OCI-LY7 (cell line): Measurements from ENCODE around the gene PLIN5. TPM values are rescaled to one million over a fixed set of nuclear protein-coding genes. Genes with fewer than 3 reads are reported as not detected.

ENCODE experiments used
- BruUV-seq: library from RNA; stranded (reverse); fragments of 400-500 nt; replicated peaks from 2 replicates; lab custom pipeline; 2021; lab: Mats Ljungman, UMichigan
- CTCF ChIA-PET: fragments of 300-600 bp; sonication (Branson Sonifier 250); formaldehyde crosslinking; loops from one replicate; lab custom pipeline; 2022; ENCODE audit warnings: antibody characterized with exemption; ENCODE audit not compliant: unreplicated experiment; lab: Charles Lee
- POLR2A ChIA-PET: fragments of 300-600 bp; sonication (Branson Sonifier 250); formaldehyde crosslinking; loops from one replicate; lab custom pipeline; 2022; ENCODE audit warnings: antibody characterized with exemption; lab: Charles Lee
- DNase-seq: peaks from one replicate; pipeline ENCODE4 v3.0.0-alpha.2; 2015; ENCODE audit warnings: low spot score
- H2AFZ ChIP-seq: fragments of 200-600 bp; sonication (generic), shearing (Covaris generic); 2 replicates; pipeline ENCODE4 v1.6.1; 2014; ENCODE audit warnings: mild to moderate bottlenecking, antibody characterized with exemption, low read length, moderate library complexity
- H3K27ac ChIP-seq: fragments of 200-600 bp; sonication (generic); 2 replicates; pipeline ENCODE4 v1.5.1; 2014; ENCODE audit warnings: mixed run types, low read depth, mild to moderate bottlenecking, moderate library complexity, low read length, inconsistent platforms; ENCODE audit not compliant: poor library complexity, severe bottlenecking
- H3K36me3 ChIP-seq: fragments of 200-600 bp; sonication (generic); 2 replicates; pipeline ENCODE4 v1.6.1; 2014; ENCODE audit warnings: mild to moderate bottlenecking, antibody characterized with exemption, low read length, moderate library complexity, mixed read lengths; ENCODE audit not compliant: insufficient read depth
- H3K4me1 ChIP-seq: fragments of 200-600 bp; sonication (generic); 2 replicates; pipeline ENCODE4 v1.5.1; 2014; ENCODE audit warnings: mild to moderate bottlenecking, low read length; ENCODE audit not compliant: insufficient read depth, poor library complexity, severe bottlenecking
- H3K4me2 ChIP-seq: fragments of 200-600 bp; sonication (generic); 2 replicates; pipeline ENCODE4 v1.6.1; 2014; ENCODE audit warnings: mild to moderate bottlenecking, low read length
- H3K4me3 ChIP-seq: fragments of 200-600 bp; sonication (generic); 2 replicates; pipeline ENCODE4 v1.5.1; 2014; ENCODE audit warnings: mild to moderate bottlenecking, low read depth, low read length; ENCODE audit not compliant: poor library complexity, severe bottlenecking
- H3K79me2 ChIP-seq: fragments of 200-600 bp; sonication (generic); 2 replicates; pipeline ENCODE4 v1.6.1; 2016; ENCODE audit warnings: low read depth, mild to moderate bottlenecking, low read length, moderate library complexity, mixed read lengths; ENCODE audit not compliant: insufficient read depth
- H3K9me2 ChIP-seq: fragments of 200-600 bp; sonication (generic); 2 replicates; pipeline ENCODE4 v1.6.1; 2016; ENCODE audit warnings: mild to moderate bottlenecking, low read length, mixed read lengths; ENCODE audit not compliant: insufficient read depth
- H3K9me3 ChIP-seq: fragments of 200-600 bp; sonication (generic); 2 replicates; pipeline ENCODE4 v1.6.1; 2014; ENCODE audit warnings: mild to moderate bottlenecking, mixed run types, low read length, mixed read lengths
- H4K20me1 ChIP-seq: fragments of 200-600 bp; sonication (generic); 2 replicates; pipeline ENCODE4 v1.6.1; 2014; ENCODE audit warnings: mild to moderate bottlenecking, antibody characterized with exemption, low read length, moderate library complexity, mixed read lengths; ENCODE audit not compliant: insufficient read depth
- EZH2phosphoT487 ChIP-seq: fragments of 200-600 bp; sonication (generic); IDR thresholded peaks from 2 replicates; pipeline ENCODE4 v1.6.1; 2018; ENCODE audit warnings: low read depth, borderline replicate concordance, mild to moderate bottlenecking, mixed run types, antibody characterized with exemption, low read length, moderate library complexity, mixed read lengths
- intact Hi-C: fragments of 100-400 bp; cut with micrococcal nuclease; formaldehyde crosslinking; loops from one replicate; pipeline ENCODE4 v1.10.0; 2022; ENCODE audit not compliant: unreplicated experiment
- total RNA-seq, 2 experiments: library from RNA; depleted of rRNA in 1 of 2; stranded (reverse); fragments of >200 nt in 1 of 2; shearing (Covaris generic) in 1 of 2; gene quantifications; 2 replicates each; pipeline ENCODE4 v1.2.3, GENCODE V29; 2014 to 2022
- TF ChIP-seq, protein P1 (sequence below): fragments of 200-600 bp; sonication (generic); conservative IDR thresholded peaks from 2 replicates; pipeline ENCODE4 v1.5.1; 2014; ENCODE audit warnings: mild to moderate bottlenecking, antibody characterized with exemption, low read length, moderate library complexity, mixed read lengths

PLIN5 gene
- total RNA-seq, 2 experiments from 2014 or later: 0.85 to 1.9 TPM

DNA sequence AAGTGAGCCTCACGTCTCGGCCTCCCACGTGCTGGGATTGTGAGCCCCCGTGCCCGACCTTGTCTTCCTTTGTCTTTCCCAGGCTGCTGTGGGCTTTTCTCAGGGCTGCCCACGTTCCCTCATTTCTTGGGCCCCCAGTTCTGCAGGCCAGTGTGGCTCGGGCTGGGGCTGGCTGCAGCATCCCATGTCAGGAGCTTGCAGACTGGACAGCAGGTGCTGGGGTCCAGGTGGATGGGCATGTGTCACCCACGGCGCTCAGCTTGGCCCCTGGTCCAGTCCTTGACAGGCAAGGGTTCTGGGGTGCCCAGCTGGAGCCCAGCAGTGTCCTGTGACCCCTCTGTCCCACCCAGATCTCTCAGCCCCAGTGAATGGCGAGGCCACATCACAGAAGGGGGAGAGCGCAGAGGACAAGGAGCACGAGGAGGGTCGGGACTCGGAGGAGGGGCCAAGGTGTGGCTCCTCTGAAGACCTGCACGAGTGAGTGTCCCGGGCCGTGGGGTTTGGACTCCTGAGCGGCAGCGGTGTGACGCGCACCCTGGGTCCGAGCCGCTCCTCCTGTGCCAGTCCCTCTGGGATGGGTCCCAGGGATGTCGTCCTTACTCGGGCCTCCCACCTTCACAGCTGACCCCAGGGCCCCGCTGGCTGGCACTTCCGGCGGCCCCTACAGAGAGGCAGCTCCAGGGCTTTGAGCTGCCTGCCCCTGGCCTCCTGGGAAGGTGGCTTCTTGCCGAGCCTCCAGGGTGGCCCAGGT is 34.0 kb downstream of the PLIN5 start:
- H3K27ac ChIP-seq: no peak overlapping the region
- H3K79me2 ChIP-seq: no peaks in the 10 kb centered on the region
- H4K20me1 ChIP-seq: no peaks in the 10 kb centered on the region
- ChIA-PET CTCF (no interaction called here), POLR2A (interaction anchor here (0.7 kb wide), 1 partner anchor 70 kb away, joined by 4 read pairs; no protein-coding TSS in a partner anchor)
- intact Hi-C loops: no loop called here
- H2AFZ ChIP-seq: no peak overlapping the region
- H3K4me2 ChIP-seq: no peak overlapping the region
- no peaks in the 10 kb centered on the region for H3K9me3 ChIP-seq
- BruUV-seq: no TSS peak
- no peak for DNase-seq
- no peak overlapping the region for H3K4me3 ChIP-seq
- no peaks in the 10 kb centered on the region for H3K4me1 ChIP-seq
- peaks cover 35% of the 10 kb centered on the region for H3K36me3 ChIP-seq
- no peaks in the 10 kb centered on the region for H3K9me2 ChIP-seq
- TF ChIP-seq, protein P1, sequence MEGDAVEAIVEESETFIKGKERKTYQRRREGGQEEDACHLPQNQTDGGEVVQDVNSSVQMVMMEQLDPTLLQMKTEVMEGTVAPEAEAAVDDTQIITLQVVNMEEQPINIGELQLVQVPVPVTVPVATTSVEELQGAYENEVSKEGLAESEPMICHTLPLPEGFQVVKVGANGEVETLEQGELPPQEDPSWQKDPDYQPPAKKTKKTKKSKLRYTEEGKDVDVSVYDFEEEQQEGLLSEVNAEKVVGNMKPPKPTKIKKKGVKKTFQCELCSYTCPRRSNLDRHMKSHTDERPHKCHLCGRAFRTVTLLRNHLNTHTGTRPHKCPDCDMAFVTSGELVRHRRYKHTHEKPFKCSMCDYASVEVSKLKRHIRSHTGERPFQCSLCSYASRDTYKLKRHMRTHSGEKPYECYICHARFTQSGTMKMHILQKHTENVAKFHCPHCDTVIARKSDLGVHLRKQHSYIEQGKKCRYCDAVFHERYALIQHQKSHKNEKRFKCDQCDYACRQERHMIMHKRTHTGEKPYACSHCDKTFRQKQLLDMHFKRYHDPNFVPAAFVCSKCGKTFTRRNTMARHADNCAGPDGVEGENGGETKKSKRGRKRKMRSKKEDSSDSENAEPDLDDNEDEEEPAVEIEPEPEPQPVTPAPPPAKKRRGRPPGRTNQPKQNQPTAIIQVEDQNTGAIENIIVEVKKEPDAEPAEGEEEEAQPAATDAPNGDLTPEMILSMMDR: no peak
- TF ChIP-seq EZH2phosphoT487: no peak

DNA sequence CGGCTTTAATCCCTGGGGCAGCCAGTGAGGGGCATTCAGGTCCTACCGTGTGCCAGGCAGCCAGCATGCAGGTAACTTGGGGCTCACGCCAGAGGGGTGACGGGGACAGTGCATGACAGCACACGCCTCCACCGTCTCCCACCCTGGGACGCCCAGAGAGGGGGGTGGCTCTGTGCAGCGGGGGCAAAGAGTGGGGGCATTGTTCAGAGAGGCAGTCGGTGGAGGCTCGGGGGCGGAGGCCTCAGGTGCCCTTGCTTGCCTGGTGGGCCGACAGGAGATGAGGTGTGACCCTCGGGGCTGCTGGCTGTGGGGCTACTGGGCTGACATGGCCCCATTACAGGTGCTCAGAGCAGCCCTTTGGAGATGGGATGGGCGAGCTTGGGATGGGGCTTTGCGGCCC is 35.2 kb downstream of the PLIN5 start:
- Histone ChIP-seq H3K36me3 (peaks cover 32% of the 10 kb centered on the region), H3K4me3 (no peak overlapping the region), H3K79me2 (no peaks in the 10 kb centered on the region), H4K20me1 (no peaks in the 10 kb centered on the region), H3K4me1 (no peaks in the 10 kb centered on the region), H3K9me3 (no peaks in the 10 kb centered on the region), H2AFZ (no peak overlapping the region), H3K9me2 (no peaks in the 10 kb centered on the region), H3K27ac (no peak overlapping the region), H3K4me2 (no peak overlapping the region)
- intact Hi-C loops: no loop called here
- no peak for TF ChIP-seq EZH2phosphoT487
- TF ChIP-seq, protein P1: no peak
- ChIA-PET POLR2A (no interaction called here), CTCF (no interaction called here)
- no peak for DNase-seq
- BruUV-seq: no TSS peak

DNA sequence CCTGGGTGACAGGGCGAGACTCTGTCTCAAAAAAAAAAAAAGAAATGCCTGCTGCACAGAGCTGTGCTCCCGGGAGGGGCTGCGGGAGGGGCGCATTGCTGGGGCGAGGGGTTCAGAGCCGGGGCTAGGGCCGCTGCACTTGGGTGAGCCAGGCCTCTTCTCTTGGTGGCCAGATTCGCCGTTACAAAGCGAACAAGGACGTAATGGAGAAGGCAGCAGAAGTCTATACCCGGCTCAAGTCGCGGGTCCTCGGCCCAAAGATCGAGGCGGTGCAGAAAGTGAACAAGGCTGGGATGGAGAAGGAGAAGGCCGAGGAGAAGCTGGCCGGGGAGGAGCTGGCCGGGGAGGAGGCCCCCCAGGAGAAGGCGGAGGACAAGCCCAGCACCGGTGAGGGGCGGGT is 35.7 kb downstream of the PLIN5 start:
- Histone ChIP-seq H3K4me1 (no peaks in the 10 kb centered on the region), H3K4me2 (no peak overlapping the region), H4K20me1 (no peaks in the 10 kb centered on the region), H3K27ac (no peak overlapping the region), H3K36me3 (peaks cover 37% of the 10 kb centered on the region), H2AFZ (no peak overlapping the region), H3K79me2 (no peaks in the 10 kb centered on the region), H3K4me3 (no peak overlapping the region), H3K9me3 (no peaks in the 10 kb centered on the region), H3K9me2 (no peaks in the 10 kb centered on the region)
- BruUV-seq: no TSS peak
- intact Hi-C loops: no loop called here
- ChIA-PET CTCF (no interaction called here), POLR2A (no interaction called here)
- DNase-seq: no peak
- TF ChIP-seq, protein P1: no peak
- no peak for TF ChIP-seq EZH2phosphoT487
